PC-3 (cell line): ENCODE measurements around the gene CEND1. TPM values are rescaled to one million over a fixed set of nuclear protein-coding genes. Genes with fewer than 3 reads are reported as not detected.

Experiments used
- ATAC-seq: fragments of 200-7000 bp; cut with Tn5 transposase; 2 replicates; pipeline ENCODE4 v1.9.1; 2020; ENCODE audit warnings: mild to moderate bottlenecking, moderate library complexity
- BruUV-seq: library from RNA; stranded (reverse); fragments of 400-500 nt; replicated peaks from 2 replicates; lab custom pipeline; 2021; lab: Mats Ljungman, UMichigan
- CTCF ChIA-PET: fragments of 300-600 bp; sonication (Branson Sonifier 250); formaldehyde crosslinking; loops from one replicate; lab custom pipeline; 2022; ENCODE audit warnings: antibody characterized with exemption; lab: Charles Lee
- POLR2A ChIA-PET: fragments of 300-600 bp; sonication (Branson Sonifier 250); formaldehyde crosslinking; loops from one replicate; lab custom pipeline; 2022; ENCODE audit warnings: antibody characterized with exemption; ENCODE audit not compliant: unreplicated experiment; lab: Charles Lee
- DNase-seq: peaks from one replicate; pipeline ENCODE4 v3.0.0-alpha.2; 2015
- H2AFZ ChIP-seq: fragments of 300-600 bp; sonication (generic); 2 replicates; pipeline ENCODE4 v1.6.0; 2016; ENCODE audit warnings: antibody characterized with exemption, low read length
- H3F3A ChIP-seq: fragments of 300-600 bp; sonication (generic); one replicate; pipeline ENCODE4 v1.6.0; 2017; ENCODE audit warnings: antibody characterized with exemption, low read length, control low read depth, mild to moderate bottlenecking; ENCODE audit not compliant: unreplicated experiment
- H3K27ac ChIP-seq: fragments of 300-600 bp; sonication (generic); 2 replicates; pipeline ENCODE4 v1.5.1; 2016; ENCODE audit warnings: mild to moderate bottlenecking, low read length
- H3K27me3 ChIP-seq: fragments of 300-600 bp; sonication (generic); 2 replicates; pipeline ENCODE4 v1.6.1; 2016; ENCODE audit warnings: low read length, mixed read lengths
- H3K36me3 ChIP-seq: fragments of 300-600 bp; sonication (generic); 2 replicates; pipeline ENCODE4 v1.6.1; 2016; ENCODE audit warnings: low read depth, mixed run types, low read length, mixed read lengths
- H3K4me1 ChIP-seq: fragments of 300-600 bp; sonication (generic); 2 replicates; pipeline ENCODE4 v1.5.1; 2016; ENCODE audit warnings: low read length; ENCODE audit not compliant: insufficient read depth
- H3K4me2 ChIP-seq: fragments of 300-600 bp; sonication (generic); 2 replicates; pipeline ENCODE4 v1.6.0; 2016; ENCODE audit warnings: low read length
- H3K4me3 ChIP-seq: fragments of 300-600 bp; sonication (generic); 2 replicates; pipeline ENCODE4 v1.5.1; 2016; ENCODE audit warnings: mild to moderate bottlenecking, low read length, mixed read lengths
- H3K79me2 ChIP-seq: fragments of 300-600 bp; sonication (generic); 2 replicates; pipeline ENCODE4 v1.6.1; 2017; ENCODE audit warnings: low read length, mixed read lengths
- H3K9ac ChIP-seq: fragments of 300-600 bp; sonication (generic); 2 replicates; pipeline ENCODE4 v1.6.0; 2016; ENCODE audit warnings: mild to moderate bottlenecking, low read length
- H3K9me2 ChIP-seq: fragments of 300-600 bp; sonication (generic); replicated peaks from 2 replicates; pipeline ENCODE4 v1.6.1; 2016; ENCODE audit warnings: mixed run types, low read length, mixed read lengths
- H3K9me3 ChIP-seq: fragments of 300-600 bp; sonication (generic); 2 replicates; pipeline ENCODE4 v1.6.1; 2016; ENCODE audit warnings: low read length, mixed read lengths
- H4K20me1 ChIP-seq: fragments of 300-600 bp; sonication (generic); 2 replicates; pipeline ENCODE4 v1.6.1; 2016; ENCODE audit warnings: low read length, mixed read lengths
- CTCF ChIP-seq: fragments of 300-600 bp; sonication (generic); conservative IDR thresholded peaks from 2 replicates; pipeline ENCODE4 v1.5.1; 2017; ENCODE audit warnings: antibody characterized with exemption, low read depth, mild to moderate bottlenecking, low read length
- EZH2 ChIP-seq: fragments of 300-600 bp; sonication (generic); IDR thresholded peaks from one replicate; pipeline ENCODE4 v1.6.1; 2017; ENCODE audit warnings: antibody characterized with exemption, mild to moderate bottlenecking, low read length; ENCODE audit not compliant: unreplicated experiment
- EZH2phosphoT487 ChIP-seq: fragments of 300-600 bp; sonication (generic); IDR thresholded peaks from 2 replicates; pipeline ENCODE4 v1.6.1; 2018; ENCODE audit warnings: mild to moderate bottlenecking, antibody characterized with exemption, low read length, borderline replicate concordance
- intact Hi-C: fragments of 100-400 bp; cut with micrococcal nuclease; formaldehyde crosslinking; loops from 2 replicates; pipeline ENCODE4 v1.9.0; 2023
- total RNA-seq: library from RNA; depleted of rRNA; stranded (reverse); fragments of >200 nt; gene quantifications from 2 replicates; pipeline ENCODE4 v1.2.3, GENCODE V29; 2014

Gene CEND1
- total RNA-seq, 1 experiment from 2014 or later, result not detected

- Histone ChIP-seq H3K27ac (no peak overlapping the region), H3K4me2 (no peak overlapping the region), H3K9me3 (no peaks in the 10 kb centered on the region), H3K36me3 (no peaks in the 10 kb centered on the region; the same call in 1 of the 2 replicates), H3K4me3 (no peak overlapping the region), H3K4me1 (0 out of 2 replicates have a peak, but pooled peaks cover 10% of the 10 kb centered on the region), H2AFZ (no peak overlapping the region), H3K79me2 (peaks cover 9% of the 10 kb centered on the region), H3K9ac (no peak overlapping the region), H3K27me3 (no peaks in the 10 kb centered on the region), H3F3A (no peaks in the 10 kb centered on the region), H4K20me1 (no peaks in the 10 kb centered on the region), H3K9me2 (no peaks in the 10 kb centered on the region)
- POLR2A ChIA-PET, result interaction anchor here (0.5 to 0.6 kb wide), 2 partner anchors 28 to 490 kb away, joined by 4 to 11 read pairs; no protein-coding TSS in a partner anchor
- CTCF ChIA-PET, result interaction anchor here (0.6 kb wide), 1 partner anchor 1042 kb away, joined by 14 read pairs; no protein-coding TSS in a partner anchor
- ATAC-seq, result peak; percentile 31
- TSS peak; percentile 31 for BruUV-seq
- TF ChIP-seq CTCF (no peak), EZH2phosphoT487 (no peak), EZH2 (no peak)
- intact Hi-C loops, result no loop called here
- no peak for DNase-seq
Measured at GRCh38 chr11:790721-791564, 1.1 kb upstream of the CEND1 start.

GRCh38 chr11:788953-789940 is 643 bp downstream of the CEND1 start:
- H3K36me3 ChIP-seq, result no peaks in the 10 kb centered on the region; the same call in 1 of the 2 replicates
- DNase-seq (no peak), ATAC-seq (no peak)
- H3K9me2 ChIP-seq, result no peaks in the 10 kb centered on the region
- BruUV-seq, result no TSS peak
- H4K20me1 ChIP-seq, result no peaks in the 10 kb centered on the region
- H3K4me2 ChIP-seq, result no peak overlapping the region
- H3F3A ChIP-seq, result no peaks in the 10 kb centered on the region
- H3K4me1 ChIP-seq, result no peaks in the 10 kb centered on the region
- no peak overlapping the region for H2AFZ ChIP-seq
- no peaks in the 10 kb centered on the region for H3K9me3 ChIP-seq
- intact Hi-C loops, result no loop called here
- no peak overlapping the region for H3K9ac ChIP-seq
- H3K27me3 ChIP-seq, result no peaks in the 10 kb centered on the region
- H3K4me3 ChIP-seq, result no peak overlapping the region
- no peaks in the 10 kb centered on the region for H3K79me2 ChIP-seq
- no peak overlapping the region for H3K27ac ChIP-seq
- ChIA-PET CTCF (no interaction called here), POLR2A (no interaction called here)
- TF ChIP-seq CTCF (no peak), EZH2 (no peak), EZH2phosphoT487 (no peak)
